IgD-negative memory B cell (primary cell): ENCODE measurements around the gene KCNH1. TPM values are rescaled to one million over a fixed set of nuclear protein-coding genes. Genes with fewer than 3 reads are reported as not detected.

ENCODE experiments used
- H3K27ac Mint-ChIP-seq, 3 donors: one replicate each; pipeline ENCODE4 v1.8.0; 2020 to 2022; ENCODE audit warnings: mild to moderate bottlenecking in 3 of 3, mixed read lengths in 3 of 3, moderate library complexity in 1 of 3
- H3K27me3 Mint-ChIP-seq: one replicate; pipeline ENCODE4 v1.8.0; 2021; ENCODE audit warnings: mixed read lengths
- H3K36me3 Mint-ChIP-seq: one replicate; pipeline ENCODE4 v1.8.0; 2020; ENCODE audit warnings: mild to moderate bottlenecking, mixed read lengths
- H3K4me1 Mint-ChIP-seq, 3 donors: one replicate each; pipeline ENCODE4 v1.8.0; 2020 to 2022; ENCODE audit warnings: mixed read lengths in 3 of 3, mild to moderate bottlenecking in 1 of 3
- H3K4me3 Mint-ChIP-seq, 4 donors: one replicate each; pipeline ENCODE4 v1.8.0; 2020 to 2022; ENCODE audit warnings: mild to moderate bottlenecking in 4 of 4, mixed read lengths in 4 of 4, moderate library complexity in 3 of 4
- H3K9me3 Mint-ChIP-seq, 3 donors: one replicate each; pipeline ENCODE4 v1.8.0; 2020 to 2021; ENCODE audit warnings: mixed read lengths in 3 of 3, mild to moderate bottlenecking in 1 of 3
- polyA plus RNA-seq: library from polyadenylated mRNA; unstranded; fragments of 300-500 nt; fragmentation: Illumina TruSeq; gene quantifications from one replicate; pipeline ENCODE4 v1.2.3, GENCODE V29; 2021

Gene KCNH1
- polyA plus RNA-seq, 1 donor from 2014 or later: 0.14 TPM

GRCh38 chr1:210815641-210816550 lies 318.1 kb downstream of the KCNH1 start:
- Mint-ChIP-seq H3K4me3 (peak overlapping the region in 1 of 4 donors; percentile 13), H3K9me3 (no peaks in the 10 kb centered on the region), H3K27me3 (peaks cover 3% of the 10 kb centered on the region), H3K27ac (peak overlapping the region in 1 of 3 donors; percentile 0), H3K4me1 (peaks cover 22 to 30% (median 27%) of the 10 kb centered on the region in 3 donors), H3K36me3 (no peaks in the 10 kb centered on the region)

GRCh38 chr1:210814382-210815123 lies 319.4 kb downstream of the KCNH1 start:
- no peaks in the 10 kb centered on the region for H3K9me3 Mint-ChIP-seq
- H3K27ac Mint-ChIP-seq: peak overlapping the region in 1 of 3 donors; percentile 0
- peaks cover 22 to 30% (median 27%) of the 10 kb centered on the region in 3 donors for H3K4me1 Mint-ChIP-seq
- H3K36me3 Mint-ChIP-seq: no peaks in the 10 kb centered on the region
- H3K27me3 Mint-ChIP-seq: peaks cover 3% of the 10 kb centered on the region
- H3K4me3 Mint-ChIP-seq: no peak overlapping the region

GRCh38 chr1:210801501-210801900 lies 332.4 kb downstream of the KCNH1 start:
- peaks cover 0 to 2% (median 0%) of the 10 kb centered on the region in 3 donors for H3K9me3 Mint-ChIP-seq
- H3K27me3 Mint-ChIP-seq: peaks cover 13% of the 10 kb centered on the region
- H3K4me3 Mint-ChIP-seq: no peak overlapping the region
- H3K36me3 Mint-ChIP-seq: no peaks in the 10 kb centered on the region
- no peaks in the 10 kb centered on the region for H3K4me1 Mint-ChIP-seq
- no peak overlapping the region for H3K27ac Mint-ChIP-seq

- peaks cover 11% of the 10 kb centered on the region for H3K27me3 Mint-ChIP-seq
- H3K27ac Mint-ChIP-seq: no peak overlapping the region
- no peaks in the 10 kb centered on the region for H3K4me1 Mint-ChIP-seq
- peaks cover 0 to 3% (median 0%) of the 10 kb centered on the region in 3 donors for H3K9me3 Mint-ChIP-seq
- no peaks in the 10 kb centered on the region for H3K36me3 Mint-ChIP-seq
- H3K4me3 Mint-ChIP-seq: no peak overlapping the region
These were observed 333.2 kb downstream of the KCNH1 start for GRCh38 chr1:210800756-210801155.

- Mint-ChIP-seq H3K36me3 (no peaks in the 10 kb centered on the region), H3K4me3 (no peak overlapping the region), H3K4me1 (no peaks in the 10 kb centered on the region), H3K9me3 (peaks cover 0 to 3% (median 0%) of the 10 kb centered on the region in 3 donors), H3K27ac (no peak overlapping the region), H3K27me3 (peaks cover 9% of the 10 kb centered on the region)
These were observed 333.6 kb downstream of the KCNH1 start for GRCh38 chr1:210800301-210800700.

- Mint-ChIP-seq H3K4me1 (no peaks in the 10 kb centered on the region), H3K36me3 (no peaks in the 10 kb centered on the region), H3K27me3 (peaks cover 11% of the 10 kb centered on the region), H3K4me3 (no peak overlapping the region), H3K27ac (no peak overlapping the region), H3K9me3 (peaks cover 0 to 3% (median 0%) of the 10 kb centered on the region in 3 donors)
These were observed 336.5 kb downstream of the KCNH1 start for GRCh38 chr1:210797422-210797821.

GRCh38 chr1:210796421-210796820 lies 337.5 kb downstream of the KCNH1 start:
- Mint-ChIP-seq H3K4me1 (no peaks in the 10 kb centered on the region), H3K9me3 (peaks cover 0 to 3% (median 0%) of the 10 kb centered on the region in 3 donors), H3K27ac (no peak overlapping the region), H3K27me3 (peaks cover 11% of the 10 kb centered on the region), H3K36me3 (peaks cover 2% of the 10 kb centered on the region), H3K4me3 (no peak overlapping the region)

GRCh38 chr1:210794445-210794844 lies 339.5 kb downstream of the KCNH1 start:
- H3K9me3 Mint-ChIP-seq: peaks cover 0 to 3% (median 0%) of the 10 kb centered on the region in 3 donors
- H3K4me3 Mint-ChIP-seq: no peak overlapping the region
- H3K27me3 Mint-ChIP-seq: peaks cover 12% of the 10 kb centered on the region
- peaks cover 2% of the 10 kb centered on the region for H3K36me3 Mint-ChIP-seq
- no peak overlapping the region for H3K27ac Mint-ChIP-seq
- no peaks in the 10 kb centered on the region for H3K4me1 Mint-ChIP-seq

- Mint-ChIP-seq H3K4me3 (no peak overlapping the region), H3K9me3 (peaks cover 0 to 3% (median 0%) of the 10 kb centered on the region in 3 donors), H3K4me1 (no peaks in the 10 kb centered on the region), H3K27me3 (peaks cover 9% of the 10 kb centered on the region), H3K27ac (no peak overlapping the region), H3K36me3 (peaks cover 2% of the 10 kb centered on the region)
These were observed 341.5 kb downstream of the KCNH1 start for GRCh38 chr1:210792250-210793102.

GRCh38 chr1:210790196-210790595 lies 343.8 kb downstream of the KCNH1 start:
- no peak overlapping the region for H3K27ac Mint-ChIP-seq
- H3K36me3 Mint-ChIP-seq: peaks cover 2% of the 10 kb centered on the region
- H3K4me1 Mint-ChIP-seq: no peaks in the 10 kb centered on the region
- H3K27me3 Mint-ChIP-seq: peaks cover 8% of the 10 kb centered on the region
- no peak overlapping the region for H3K4me3 Mint-ChIP-seq
- peaks cover 0 to 2% (median 0%) of the 10 kb centered on the region in 3 donors for H3K9me3 Mint-ChIP-seq

GRCh38 chr1:210787800-210788199 lies 346.1 kb downstream of the KCNH1 start:
- Mint-ChIP-seq H3K27ac (no peak overlapping the region), H3K4me1 (no peaks in the 10 kb centered on the region), H3K9me3 (peaks cover 0 to 2% (median 0%) of the 10 kb centered on the region in 3 donors), H3K36me3 (peaks cover 2% of the 10 kb centered on the region), H3K4me3 (no peak overlapping the region), H3K27me3 (peaks cover 6% of the 10 kb centered on the region)

- no peak overlapping the region for H3K4me3 Mint-ChIP-seq
- peaks cover 10% of the 10 kb centered on the region for H3K27me3 Mint-ChIP-seq
- no peaks in the 10 kb centered on the region for H3K4me1 Mint-ChIP-seq
- H3K27ac Mint-ChIP-seq: no peak overlapping the region
- no peaks in the 10 kb centered on the region for H3K36me3 Mint-ChIP-seq
- peaks cover 0 to 2% (median 0%) of the 10 kb centered on the region in 3 donors for H3K9me3 Mint-ChIP-seq
These were observed 347.4 kb downstream of the KCNH1 start for GRCh38 chr1:210786546-210786945.

- Mint-ChIP-seq H3K36me3 (peaks cover 2% of the 10 kb centered on the region), H3K27ac (no peak overlapping the region), H3K9me3 (peaks cover 0 to 2% (median 0%) of the 10 kb centered on the region in 3 donors), H3K4me1 (no peaks in the 10 kb centered on the region), H3K27me3 (peaks cover 9% of the 10 kb centered on the region), H3K4me3 (no peak overlapping the region)
These were observed 350.0 kb downstream of the KCNH1 start for GRCh38 chr1:210783925-210784324.

- Mint-ChIP-seq H3K27me3 (peaks cover 14% of the 10 kb centered on the region), H3K36me3 (peaks cover 2% of the 10 kb centered on the region), H3K27ac (no peak overlapping the region), H3K4me3 (no peak overlapping the region), H3K4me1 (no peaks in the 10 kb centered on the region), H3K9me3 (peaks cover 0 to 2% (median 0%) of the 10 kb centered on the region in 3 donors)
These were observed 352.3 kb downstream of the KCNH1 start for GRCh38 chr1:210781652-210782051.
